NT2/D1 (cell line): ENCODE measurements around the gene PACS2.

Source experiments
- YY1 ChIP-seq: IDR thresholded peaks from 2 replicates; pipeline ENCODE4 v1.6.1; 2011; ENCODE audit not compliant: insufficient read length, insufficient read depth
- ZNF274 ChIP-seq: IDR thresholded peaks from 2 replicates; pipeline ENCODE4 v1.6.1; 2011; ENCODE audit warnings: mild to moderate bottlenecking, low read depth, low read length

GRCh38 chr14:105324871-105325270 is 10.3 kb downstream of the PACS2 start:
- TF ChIP-seq ZNF274 = no peak
- no peak for TF ChIP-seq YY1
